ENCODE results near the gene NFATC1.

Gene NFATC1

GRCh38 chr18:79558196-79558932, 162.6 kb downstream of the NFATC1 start:
- no peak for DNase-seq (ENCODE audit: low read depth)
- H3K4me3 ChIP-seq (ENCODE audit: low read depth, low read length): no peak overlapping the region
- no peak for TF ChIP-seq CTCF (IDR thresholded peaks at IDR 0.05; ENCODE audit: low read depth, low read length, missing control alignments)

- TF ChIP-seq CTCF (IDR thresholded peaks at IDR 0.05; ENCODE audit: low read depth, low read length, missing control alignments): no peak
- no peak overlapping the region for H3K4me3 ChIP-seq (ENCODE audit: low read depth, low read length)
- DNase-seq (ENCODE audit: low read depth): no peak
Observed at GRCh38 chr18:79558933-79559416, 163.2 kb downstream of the NFATC1 start.

GRCh38 chr18:79559436-79559835, 163.7 kb downstream of the NFATC1 start:
- no peak overlapping the region for H3K4me3 ChIP-seq (ENCODE audit: low read depth, low read length)
- DNase-seq (ENCODE audit: low read depth): no peak
- TF ChIP-seq CTCF (IDR thresholded peaks at IDR 0.05; ENCODE audit: low read depth, low read length, missing control alignments): no peak

- DNase-seq (ENCODE audit: low read depth): no peak
- no peak for TF ChIP-seq CTCF (IDR thresholded peaks at IDR 0.05; ENCODE audit: low read depth, low read length, missing control alignments)
- no peak overlapping the region for H3K4me3 ChIP-seq (ENCODE audit: low read depth, low read length)
Observed at GRCh38 chr18:79560042-79560860, 164.5 kb downstream of the NFATC1 start.

- no peak overlapping the region for H3K4me3 ChIP-seq (ENCODE audit: low read depth, low read length)
- TF ChIP-seq CTCF (IDR thresholded peaks at IDR 0.05; ENCODE audit: low read depth, low read length, missing control alignments): no peak
- no peak for DNase-seq (ENCODE audit: low read depth)
Observed at GRCh38 chr18:79560861-79561210, 165.1 kb downstream of the NFATC1 start.

- TF ChIP-seq CTCF (IDR thresholded peaks at IDR 0.05; ENCODE audit: low read depth, low read length, missing control alignments): no peak
- no peak overlapping the region for H3K4me3 ChIP-seq (ENCODE audit: low read depth, low read length)
- DNase-seq (ENCODE audit: low read depth): no peak
Observed at GRCh38 chr18:79563949-79564348, 168.2 kb downstream of the NFATC1 start.
